ENCODE measurements around the gene ALPK3. TPM values are rescaled to one million over a fixed set of nuclear protein-coding genes. Genes with fewer than 3 reads are reported as not detected.

The ALPK3 gene
- total and polyA plus RNA-seq, 8 donors, result 0.58 to 17.9 (median 3.5) TPM

DNA sequence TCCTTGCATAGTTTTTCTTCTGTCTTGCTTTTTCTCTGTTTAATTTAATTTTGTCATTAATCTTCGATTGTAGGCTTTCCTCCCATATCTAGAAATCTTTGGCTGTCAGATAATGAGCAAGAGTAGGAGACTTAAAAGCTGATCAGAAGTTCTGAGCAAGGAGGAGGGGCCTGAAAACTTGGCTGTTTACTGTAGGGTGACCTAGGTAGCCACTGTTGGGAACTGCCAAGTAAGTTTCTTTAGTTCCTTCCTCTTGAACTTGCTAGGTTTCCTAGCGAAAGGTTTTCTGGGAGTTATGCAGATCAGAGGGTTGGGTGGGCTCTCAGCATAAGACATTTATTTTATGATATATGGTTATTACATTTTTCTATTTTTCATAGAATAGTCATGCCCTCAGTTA lies 14.5 kb downstream of the ALPK3 start:
- peak in 1 of 2 donors; percentile 52 for DNase-seq
- WGBS, 5 donors, result 28 to 41% (median 32%) methylated on average over 2 of the region's 2 CpGs
- peak overlapping the region in 4 of 5 donors; percentile 16 to 68 (median 20) for H3K27ac ChIP-seq
- peaks cover 6 to 75% (median 38%) of the 10 kb centered on the region in 4 donors for H3K4me1 ChIP-seq
- H3K9me3 ChIP-seq, result no peaks in the 10 kb centered on the region
- TF ChIP-seq POLR2A (IDR thresholded peaks at IDR 0.05) (no peak), POLR2AphosphoS5 (IDR thresholded peaks at IDR 0.05) (no peak), EP300 (IDR thresholded peaks at IDR 0.05) (no peak)
- TF ChIP-seq, protein P1, sequence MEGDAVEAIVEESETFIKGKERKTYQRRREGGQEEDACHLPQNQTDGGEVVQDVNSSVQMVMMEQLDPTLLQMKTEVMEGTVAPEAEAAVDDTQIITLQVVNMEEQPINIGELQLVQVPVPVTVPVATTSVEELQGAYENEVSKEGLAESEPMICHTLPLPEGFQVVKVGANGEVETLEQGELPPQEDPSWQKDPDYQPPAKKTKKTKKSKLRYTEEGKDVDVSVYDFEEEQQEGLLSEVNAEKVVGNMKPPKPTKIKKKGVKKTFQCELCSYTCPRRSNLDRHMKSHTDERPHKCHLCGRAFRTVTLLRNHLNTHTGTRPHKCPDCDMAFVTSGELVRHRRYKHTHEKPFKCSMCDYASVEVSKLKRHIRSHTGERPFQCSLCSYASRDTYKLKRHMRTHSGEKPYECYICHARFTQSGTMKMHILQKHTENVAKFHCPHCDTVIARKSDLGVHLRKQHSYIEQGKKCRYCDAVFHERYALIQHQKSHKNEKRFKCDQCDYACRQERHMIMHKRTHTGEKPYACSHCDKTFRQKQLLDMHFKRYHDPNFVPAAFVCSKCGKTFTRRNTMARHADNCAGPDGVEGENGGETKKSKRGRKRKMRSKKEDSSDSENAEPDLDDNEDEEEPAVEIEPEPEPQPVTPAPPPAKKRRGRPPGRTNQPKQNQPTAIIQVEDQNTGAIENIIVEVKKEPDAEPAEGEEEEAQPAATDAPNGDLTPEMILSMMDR (IDR thresholded peaks at IDR 0.05), result no peak
- no peaks in the 10 kb centered on the region for H3K27me3 ChIP-seq
- no peak overlapping the region for H3K4me3 ChIP-seq
- H3K36me3 ChIP-seq, result no peaks in the 10 kb centered on the region
- intact Hi-C loops (cut with DNase I; ENCODE audit: low total_unique reads), result no loop called here

DNA sequence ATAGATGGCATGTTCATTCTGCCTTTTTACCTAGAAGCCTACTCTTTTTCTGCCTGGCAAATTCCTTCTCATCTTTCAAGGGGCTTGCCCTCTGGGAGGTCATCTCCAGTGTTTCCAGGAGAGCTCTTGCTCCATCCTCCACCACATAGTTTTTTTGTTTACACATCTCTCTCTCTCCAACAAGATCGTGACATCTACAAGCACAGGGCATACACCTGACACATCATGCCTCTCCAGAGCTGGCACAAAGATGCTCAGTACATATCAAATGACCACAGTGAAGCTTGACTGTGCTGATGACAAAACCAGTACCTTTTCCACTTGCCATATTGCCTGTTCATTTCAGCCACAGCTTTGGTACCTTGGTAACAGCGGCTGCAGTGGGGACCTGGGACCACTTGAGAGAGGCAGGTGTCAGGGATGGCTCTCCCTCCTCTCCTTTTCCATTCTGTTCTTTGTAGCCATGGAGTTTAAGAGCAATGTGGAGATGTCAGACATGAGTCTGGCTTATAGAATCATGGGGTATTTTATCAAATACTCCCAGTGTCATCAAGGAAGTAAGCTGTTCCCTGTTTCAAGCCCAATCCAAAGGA lies 15.4 kb downstream of the ALPK3 start:
- Histone ChIP-seq H3K27me3 (no peaks in the 10 kb centered on the region), H3K27ac (peak overlapping the region in 3 of 5 donors; percentile 16 to 68 (median 22)), H3K36me3 (no peaks in the 10 kb centered on the region), H3K9me3 (no peaks in the 10 kb centered on the region), H3K4me3 (no peak overlapping the region), H3K4me1 (peaks cover 6 to 69% (median 37%) of the 10 kb centered on the region in 4 donors)
- TF ChIP-seq POLR2AphosphoS5 (IDR thresholded peaks at IDR 0.05), result no peak
- no peak for TF ChIP-seq EP300 (IDR thresholded peaks at IDR 0.05)
- TF ChIP-seq, protein P1 (IDR thresholded peaks at IDR 0.05), result no peak
- no peak for TF ChIP-seq POLR2A (IDR thresholded peaks at IDR 0.05)
- 37 to 78% (median 76%) methylated on average over 2 of the region's 2 CpGs for WGBS, 5 donors
- intact Hi-C loops (cut with DNase I; ENCODE audit: low total_unique reads), result no loop called here
- DNase-seq, result no peak

DNA sequence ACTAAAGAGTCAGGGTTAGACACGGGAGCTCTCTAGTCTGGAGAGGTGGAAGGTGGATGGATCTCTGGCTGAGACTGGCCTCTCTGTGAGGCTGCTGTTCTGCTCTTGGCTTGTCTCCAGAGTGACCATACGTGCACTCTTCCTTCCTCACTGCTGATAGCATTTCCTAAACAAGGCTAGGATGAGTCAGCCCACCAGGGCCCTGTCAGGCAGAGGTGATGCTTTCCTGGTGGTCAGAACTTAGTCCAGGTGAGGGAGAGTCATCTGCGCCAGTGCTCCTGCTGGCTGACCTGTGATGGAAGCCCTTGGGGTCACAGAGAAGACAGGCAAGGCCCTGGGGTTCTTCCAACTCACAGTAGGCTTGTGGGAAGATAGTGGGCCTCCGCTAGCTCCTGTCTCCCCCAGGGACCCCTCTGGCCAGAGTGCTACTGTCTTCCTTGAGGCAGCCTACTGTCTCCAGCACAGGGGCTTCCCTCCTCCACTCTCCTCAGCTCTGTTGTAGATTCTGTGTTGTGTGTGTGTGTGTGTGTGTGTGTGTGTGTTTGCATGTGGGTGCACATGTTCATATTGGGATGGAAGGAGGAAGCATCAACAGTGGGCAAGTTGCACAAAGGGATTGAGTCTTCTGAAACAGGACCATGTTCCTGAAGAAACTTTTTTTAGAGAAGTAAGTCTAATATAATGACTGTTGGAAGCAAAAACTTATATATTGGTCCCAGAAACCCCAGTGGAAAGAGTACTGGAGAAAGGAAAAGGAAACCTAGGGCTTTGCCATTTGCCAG lies 16.5 kb downstream of the ALPK3 start:
- Histone ChIP-seq H3K36me3 (no peaks in the 10 kb centered on the region), H3K4me1 (peaks cover 6 to 60% (median 33%) of the 10 kb centered on the region in 4 donors), H3K27me3 (no peaks in the 10 kb centered on the region), H3K9me3 (no peaks in the 10 kb centered on the region), H3K27ac (peak overlapping the region in 1 of 5 donors; percentile 68), H3K4me3 (no peak overlapping the region)
- TF ChIP-seq, protein P1 (IDR thresholded peaks at IDR 0.05), result no peak
- TF ChIP-seq EP300 (IDR thresholded peaks at IDR 0.05) (no peak), POLR2A (IDR thresholded peaks at IDR 0.05) (no peak), POLR2AphosphoS5 (IDR thresholded peaks at IDR 0.05) (no peak)
- peak in 1 of 2 donors; percentile 42 for DNase-seq
- intact Hi-C loops (cut with DNase I; ENCODE audit: low total_unique reads), result no loop called here
- 30 to 75% (median 59%) methylated on average over 3 to 4 of the region's 4 CpGs for WGBS, 5 donors

DNA sequence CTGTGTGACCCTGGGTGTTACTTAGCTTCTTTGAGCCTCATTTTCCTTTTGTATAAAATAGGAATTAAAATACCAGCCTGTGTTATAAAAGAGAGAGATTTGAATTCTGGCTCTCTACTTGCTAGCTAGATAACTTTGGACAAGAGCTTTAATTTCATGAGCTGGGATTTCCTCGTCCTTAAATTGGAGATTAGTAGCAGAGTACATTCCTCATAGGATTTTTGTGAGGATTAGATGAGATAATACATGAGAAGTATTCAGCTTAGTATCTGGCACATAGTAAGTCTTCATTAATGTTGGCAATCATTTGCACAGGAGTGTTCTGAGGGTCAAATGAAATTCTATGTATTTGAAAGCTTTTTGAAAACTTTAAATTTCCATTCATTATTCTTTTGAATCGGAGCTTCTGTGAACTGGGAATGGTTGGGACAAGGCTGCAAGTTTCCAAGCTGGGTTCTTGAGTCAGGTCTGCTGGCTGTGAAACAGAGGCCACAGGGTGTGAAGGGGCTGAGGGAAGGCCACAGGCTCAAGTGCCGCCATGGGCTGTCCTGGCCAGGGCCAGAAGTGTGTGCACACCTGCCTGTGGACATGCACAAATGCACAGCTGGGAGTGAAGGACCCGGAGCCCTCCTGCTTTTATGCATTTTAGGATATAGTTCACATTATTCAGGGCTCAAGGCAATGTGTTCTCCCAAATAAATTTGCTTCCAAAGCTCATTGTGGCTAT lies 17.2 kb downstream of the ALPK3 start:
- Histone ChIP-seq H3K36me3 (no peaks in the 10 kb centered on the region), H3K4me3 (no peak overlapping the region), H3K9me3 (no peaks in the 10 kb centered on the region), H3K4me1 (peaks cover 6 to 60% (median 35%) of the 10 kb centered on the region in 4 donors), H3K27ac (peak overlapping the region in 1 of 5 donors; percentile 68), H3K27me3 (no peaks in the 10 kb centered on the region)
- TF ChIP-seq POLR2A (IDR thresholded peaks at IDR 0.05) (no peak), EP300 (IDR thresholded peaks at IDR 0.05) (no peak), POLR2AphosphoS5 (IDR thresholded peaks at IDR 0.05) (no peak)
- TF ChIP-seq, protein P1 (IDR thresholded peaks at IDR 0.05), result no peak
- DNase-seq, result no peak
- WGBS, 5 donors, result 84 to 90% (median 86%) methylated on average over 4 of the region's 4 CpGs
- intact Hi-C loops (cut with DNase I; ENCODE audit: low total_unique reads), result no loop called here

Measured in stomach (tissue), 9 donors.